Caco-2 (cell line): ENCODE measurements around the gene DIMT1. TPM values are rescaled to one million over a fixed set of nuclear protein-coding genes. Genes with fewer than 3 reads are reported as not detected.

ENCODE experiments used
- BruUV-seq: library from RNA; stranded (reverse); fragments of 400-500 nt; replicated peaks from 2 replicates; lab custom pipeline; 2021; lab: Mats Ljungman, UMichigan
- CTCF ChIA-PET: fragments of 300-600 bp; sonication (Branson Sonifier 250); formaldehyde crosslinking; loops from one replicate; lab custom pipeline; 2022; ENCODE audit warnings: antibody characterized with exemption; lab: Charles Lee
- POLR2A ChIA-PET: fragments of 300-600 bp; sonication (Branson Sonifier 250); formaldehyde crosslinking; loops from one replicate; lab custom pipeline; 2022; ENCODE audit warnings: antibody characterized with exemption; lab: Charles Lee
- DNase-seq, 2 experiments: peaks; one replicate each; pipeline versions ENCODE4 v3.0.0 to v3.0.0-alpha.2; 2020 to 2022
- H3K27me3 ChIP-seq: replicated peaks from 2 replicates; pipeline ENCODE4 v1.6.0; 2011; ENCODE audit warnings: low read length; ENCODE audit not compliant: control insufficient read depth, insufficient read depth
- H3K36me3 ChIP-seq: 2 replicates; pipeline ENCODE4 v1.5.1; 2011; ENCODE audit warnings: low read length; ENCODE audit not compliant: control insufficient read depth, insufficient read depth
- H3K4me1 ChIP-seq: fragments of 250-450 bp; sonication (Bioruptor Pico); 2 replicates; pipeline ENCODE4 v1.5.1; 2020; ENCODE audit warnings: mild to moderate bottlenecking
- H3K4me3 ChIP-seq: 2 replicates; pipeline ENCODE4 v1.5.1; 2011; ENCODE audit warnings: low read depth, mild to moderate bottlenecking, control low read depth, low read length
- H3K9me3 ChIP-seq: fragments of 250-450 bp; sonication (Bioruptor Pico); 2 replicates; pipeline ENCODE4 v1.5.1; 2020; ENCODE audit warnings: mild to moderate bottlenecking, moderate library complexity
- H3K27ac Mint-ChIP-seq: one replicate; pipeline ENCODE4 v1.8.0; 2022; ENCODE audit warnings: mixed read lengths; ENCODE audit not compliant: unreplicated experiment
- H3K27me3 Mint-ChIP-seq: one replicate; pipeline ENCODE4 v1.8.0; 2022; ENCODE audit warnings: mixed read lengths; ENCODE audit not compliant: insufficient read depth, unreplicated experiment
- H3K36me3 Mint-ChIP-seq: one replicate; pipeline ENCODE4 v1.8.0; 2022; ENCODE audit warnings: mild to moderate bottlenecking, mixed read lengths; ENCODE audit not compliant: insufficient read depth, unreplicated experiment
- H3K4me1 Mint-ChIP-seq: one replicate; pipeline ENCODE4 v1.8.0; 2022; ENCODE audit warnings: low read depth, mixed read lengths; ENCODE audit not compliant: unreplicated experiment
- H3K4me3 Mint-ChIP-seq: one replicate; pipeline ENCODE4 v1.8.0; 2022; ENCODE audit warnings: mild to moderate bottlenecking, moderate library complexity, mixed read lengths; ENCODE audit not compliant: unreplicated experiment
- H3K9me3 Mint-ChIP-seq: one replicate; pipeline ENCODE4 v1.8.0; 2022; ENCODE audit warnings: mixed read lengths; ENCODE audit not compliant: unreplicated experiment
- intact Hi-C: fragments of 100-400 bp; cut with micrococcal nuclease; formaldehyde crosslinking; loops from one replicate; pipeline ENCODE4 v1.10.0; 2022; ENCODE audit not compliant: unreplicated experiment
- total RNA-seq: library from RNA; stranded (reverse); gene quantifications from 2 replicates; pipeline ENCODE4 v1.2.3, GENCODE V29; 2022
- TF ChIP-seq, protein P1 (sequence below), 2 experiments: fragments of 200-600 bp in 1 of 2; IDR thresholded peaks; 1 replicate in 1 of 2; 2 replicates in 1 of 2; pipeline versions ENCODE4 v1.5.1 to v1.8.0; 2011 to 2022; ENCODE audit warnings: antibody characterized with exemption in 1 of 2, control low read depth in 1 of 2, inconsistent platforms in 1 of 2, low read depth in 1 of 2, low read length in 1 of 2, mild to moderate bottlenecking in 1 of 2, moderate library complexity in 1 of 2; ENCODE audit not compliant: insufficient read depth in 1 of 2, severe bottlenecking in 1 of 2, unreplicated experiment in 1 of 2

Gene DIMT1
- total RNA-seq, 1 experiment from 2014 or later, result 33.4 TPM

DNA sequence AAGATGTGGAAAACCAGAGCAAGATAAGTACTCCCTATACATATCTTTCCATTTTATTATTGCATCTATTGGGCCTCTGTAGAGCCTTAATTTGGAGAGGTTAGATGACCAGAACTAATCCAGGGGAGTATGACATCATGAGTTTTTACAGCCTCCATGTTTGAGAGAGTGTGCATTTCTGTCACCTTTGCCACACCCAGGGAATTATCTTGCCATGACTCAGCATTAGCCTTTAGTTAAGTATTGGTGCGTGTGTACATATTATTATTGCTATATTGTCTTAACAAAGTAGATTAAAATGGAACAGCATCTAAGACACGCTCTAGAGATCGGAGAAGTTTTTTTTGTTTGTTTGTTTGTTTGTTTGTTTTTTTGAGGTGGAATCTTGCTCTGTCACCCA is 27.6 kb downstream of the DIMT1 start:
- peak in 1 of 2 experiments; percentile 8 for DNase-seq
- H3K9me3 Mint-ChIP-seq, result no peaks in the 10 kb centered on the region
- BruUV-seq, result no TSS peak
- Histone ChIP-seq H3K36me3 (no peaks in the 10 kb centered on the region), H3K4me3 (no peak overlapping the region), H3K4me1 (peaks cover 11% of the 10 kb centered on the region; the same call in 1 of the 2 replicates), H3K27me3 (no peaks in the 10 kb centered on the region), H3K9me3 (no peaks in the 10 kb centered on the region)
- intact Hi-C loops, result no loop called here
- ChIA-PET POLR2A (no interaction called here), CTCF (no interaction called here)
- peak overlapping the region; percentile 73 for H3K27ac Mint-ChIP-seq
- TF ChIP-seq, protein P1, sequence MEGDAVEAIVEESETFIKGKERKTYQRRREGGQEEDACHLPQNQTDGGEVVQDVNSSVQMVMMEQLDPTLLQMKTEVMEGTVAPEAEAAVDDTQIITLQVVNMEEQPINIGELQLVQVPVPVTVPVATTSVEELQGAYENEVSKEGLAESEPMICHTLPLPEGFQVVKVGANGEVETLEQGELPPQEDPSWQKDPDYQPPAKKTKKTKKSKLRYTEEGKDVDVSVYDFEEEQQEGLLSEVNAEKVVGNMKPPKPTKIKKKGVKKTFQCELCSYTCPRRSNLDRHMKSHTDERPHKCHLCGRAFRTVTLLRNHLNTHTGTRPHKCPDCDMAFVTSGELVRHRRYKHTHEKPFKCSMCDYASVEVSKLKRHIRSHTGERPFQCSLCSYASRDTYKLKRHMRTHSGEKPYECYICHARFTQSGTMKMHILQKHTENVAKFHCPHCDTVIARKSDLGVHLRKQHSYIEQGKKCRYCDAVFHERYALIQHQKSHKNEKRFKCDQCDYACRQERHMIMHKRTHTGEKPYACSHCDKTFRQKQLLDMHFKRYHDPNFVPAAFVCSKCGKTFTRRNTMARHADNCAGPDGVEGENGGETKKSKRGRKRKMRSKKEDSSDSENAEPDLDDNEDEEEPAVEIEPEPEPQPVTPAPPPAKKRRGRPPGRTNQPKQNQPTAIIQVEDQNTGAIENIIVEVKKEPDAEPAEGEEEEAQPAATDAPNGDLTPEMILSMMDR (IDR thresholded peaks at IDR 0.05; ENCODE audit: insufficient read depth in 1 of 2, low read depth in 1 of 2, low read length in 1 of 2, severe bottlenecking in 1 of 2, unreplicated experiment in 1 of 2), result no peak
- no peaks in the 10 kb centered on the region for H3K27me3 Mint-ChIP-seq
- peaks cover 9% of the 10 kb centered on the region for H3K4me1 Mint-ChIP-seq
- peaks cover 69% of the 10 kb centered on the region for H3K36me3 Mint-ChIP-seq
- H3K4me3 Mint-ChIP-seq, result no peak overlapping the region

DNA sequence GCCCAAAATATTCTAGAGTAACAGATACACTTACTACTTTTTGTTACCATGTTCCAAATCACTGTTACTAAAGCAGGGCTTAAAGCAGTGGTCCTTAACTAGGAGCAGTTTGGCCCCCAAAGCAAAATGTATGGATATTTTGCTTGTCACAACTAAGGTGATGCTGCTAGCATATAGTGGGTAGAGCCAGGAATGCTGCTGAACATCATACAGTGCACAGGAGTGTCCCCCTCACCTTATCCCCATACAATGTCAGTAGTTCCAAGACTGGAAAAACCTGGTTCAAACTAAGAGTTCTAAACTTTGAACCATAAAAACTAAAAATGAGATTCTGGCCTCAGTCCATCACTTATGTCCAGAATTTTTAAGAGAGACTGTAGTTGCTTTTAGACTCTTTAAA is 28.1 kb downstream of the DIMT1 start:
- Mint-ChIP-seq H3K4me1 (peaks cover 9% of the 10 kb centered on the region), H3K27me3 (no peaks in the 10 kb centered on the region), H3K9me3 (no peaks in the 10 kb centered on the region), H3K4me3 (no peak overlapping the region), H3K27ac (peak overlapping the region; percentile 73), H3K36me3 (peaks cover 68% of the 10 kb centered on the region)
- no TSS peak for BruUV-seq
- Histone ChIP-seq H3K4me1 (peaks cover 11% of the 10 kb centered on the region; the same call in 1 of the 2 replicates), H3K4me3 (no peak overlapping the region), H3K36me3 (no peaks in the 10 kb centered on the region), H3K9me3 (no peaks in the 10 kb centered on the region), H3K27me3 (no peaks in the 10 kb centered on the region)
- ChIA-PET CTCF (no interaction called here), POLR2A (no interaction called here)
- TF ChIP-seq, protein P1 (IDR thresholded peaks at IDR 0.05; ENCODE audit: insufficient read depth in 1 of 2, low read depth in 1 of 2, low read length in 1 of 2, severe bottlenecking in 1 of 2, unreplicated experiment in 1 of 2), result no peak
- DNase-seq, result no peak
- intact Hi-C loops, result no loop called here

GRCh38 chr5:62374090-62374489 is 29.6 kb downstream of the DIMT1 start:
- no peak overlapping the region for H3K4me3 Mint-ChIP-seq
- H3K4me3 ChIP-seq, result no peak overlapping the region
- intact Hi-C loops, result no loop called here
- no peak overlapping the region for H3K27ac Mint-ChIP-seq
- TF ChIP-seq, protein P1 (IDR thresholded peaks at IDR 0.05; ENCODE audit: insufficient read depth in 1 of 2, low read depth in 1 of 2, low read length in 1 of 2, severe bottlenecking in 1 of 2, unreplicated experiment in 1 of 2), result no peak
- no peaks in the 10 kb centered on the region for H3K27me3 Mint-ChIP-seq
- H3K36me3 Mint-ChIP-seq, result peaks cover 62% of the 10 kb centered on the region
- ChIA-PET CTCF (no interaction called here), POLR2A (no interaction called here)
- H3K36me3 ChIP-seq, result no peaks in the 10 kb centered on the region
- H3K9me3 ChIP-seq, result no peaks in the 10 kb centered on the region
- BruUV-seq, result no TSS peak
- no peaks in the 10 kb centered on the region for H3K9me3 Mint-ChIP-seq
- no peak for DNase-seq
- H3K27me3 ChIP-seq, result no peaks in the 10 kb centered on the region
- peaks cover 9% of the 10 kb centered on the region for H3K4me1 Mint-ChIP-seq
- peaks cover 11% of the 10 kb centered on the region; the same call in 1 of the 2 replicates for H3K4me1 ChIP-seq
